Neuronal stem cell (in vitro differentiated cells): ENCODE data around the gene CYRIA.

Experiments
- DNase-seq: peaks from one replicate; pipeline ENCODE4 v3.0.0-alpha.2; 2013; ENCODE audit warnings: low spot score
- H2AFZ ChIP-seq: one replicate; pipeline ENCODE4 v1.6.1; 2013; ENCODE audit warnings: mild to moderate bottlenecking, low read length, inconsistent platforms
- H2AK5ac ChIP-seq: 2 replicates; pipeline ENCODE4 v1.6.1; 2013; ENCODE audit warnings: low read depth, mild to moderate bottlenecking, inconsistent platforms, low read length, moderate library complexity, mixed read lengths
- H2BK120ac ChIP-seq: 2 replicates; pipeline ENCODE4 v1.6.1; 2013; ENCODE audit warnings: low read depth, mild to moderate bottlenecking, inconsistent platforms, low read length, moderate library complexity, mixed read lengths
- H2BK12ac ChIP-seq: one replicate; pipeline ENCODE4 v1.6.1; 2013; ENCODE audit warnings: low read length, inconsistent platforms
- H2BK15ac ChIP-seq: 2 replicates; pipeline ENCODE4 v1.6.1; 2013; ENCODE audit warnings: mild to moderate bottlenecking, low read length, inconsistent platforms, mixed read lengths
- H2BK5ac ChIP-seq: one replicate; pipeline ENCODE4 v1.6.1; 2013; ENCODE audit warnings: inconsistent platforms, mild to moderate bottlenecking, low read length, moderate library complexity
- H3K14ac ChIP-seq: one replicate; pipeline ENCODE4 v1.6.1; 2013; ENCODE audit warnings: low read length, inconsistent platforms
- H3K18ac ChIP-seq: 2 replicates; pipeline ENCODE4 v1.6.1; 2013; ENCODE audit warnings: low read length, inconsistent platforms
- H3K23ac ChIP-seq: 2 replicates; pipeline ENCODE4 v1.6.1; 2013; ENCODE audit warnings: low read depth, mild to moderate bottlenecking, mixed read lengths, low read length, inconsistent platforms; ENCODE audit not compliant: poor library complexity
- H3K27ac ChIP-seq: replicated peaks from 3 replicates; pipeline ENCODE4 v1.5.1; 2013; ENCODE audit warnings: low read length, inconsistent platforms
- H3K27me3 ChIP-seq, 3 experiments: 2 replicates each; pipeline ENCODE4 v1.6.1; 2013; ENCODE audit warnings: low read length in 3 of 3, mild to moderate bottlenecking in 2 of 3, inconsistent platforms in 1 of 3, low read depth in 1 of 3, mixed read lengths in 1 of 3, moderate library complexity in 1 of 3; ENCODE audit not compliant: control insufficient read depth in 3 of 3, insufficient read depth in 3 of 3
- H3K36me3 ChIP-seq, 2 donors: replicated peaks in 1 of 2; 2 replicates each; pipeline ENCODE4 v1.6.1; 2013; ENCODE audit warnings: low read length in 2 of 2; ENCODE audit not compliant: control insufficient read depth in 2 of 2, insufficient read depth in 2 of 2
- H3K4ac ChIP-seq: 2 replicates; pipeline ENCODE4 v1.6.1; 2013; ENCODE audit warnings: inconsistent platforms, mild to moderate bottlenecking, low read length, moderate library complexity
- H3K4me1 ChIP-seq, 2 donors: 1 replicate in 1 of 2; 2 replicates in 1 of 2; pipeline ENCODE4 v1.6.1; 2013; ENCODE audit warnings: low read length in 2 of 2, low read depth in 1 of 2; ENCODE audit not compliant: control insufficient read depth in 2 of 2, insufficient read depth in 1 of 2
- H3K4me2 ChIP-seq: one replicate; pipeline ENCODE4 v1.6.1; 2013; ENCODE audit warnings: mild to moderate bottlenecking, low read length, inconsistent platforms; ENCODE audit not compliant: insufficient read depth, poor library complexity, severe bottlenecking
- H3K4me3 ChIP-seq, 2 donors: 2 replicates each; pipeline ENCODE4 v1.5.1; 2013; ENCODE audit warnings: low read length in 2 of 2, mild to moderate bottlenecking in 2 of 2, inconsistent platforms in 1 of 2, moderate library complexity in 1 of 2
- H3K79me1 ChIP-seq: one replicate; pipeline ENCODE4 v1.6.1; 2013; ENCODE audit warnings: low read depth, mild to moderate bottlenecking, inconsistent platforms, low read length, moderate library complexity
- H3K9ac ChIP-seq: one replicate; pipeline ENCODE4 v1.6.1; 2013; ENCODE audit warnings: mild to moderate bottlenecking, low read depth, low read length, inconsistent platforms; ENCODE audit not compliant: poor library complexity
- H3K9me3 ChIP-seq, 2 donors: replicated peaks in 1 of 2; 2 replicates each; pipeline versions ENCODE3 to v1.6.1; 2013; ENCODE audit warnings: low read length in 2 of 2, mild to moderate bottlenecking in 2 of 2, inconsistent platforms in 1 of 2, low read depth in 1 of 2, mixed read lengths in 1 of 2, moderate library complexity in 1 of 2; ENCODE audit not compliant: control insufficient read depth in 2 of 2, insufficient read depth in 1 of 2
- H4K8ac ChIP-seq: one replicate; pipeline ENCODE4 v1.6.1; 2013; ENCODE audit warnings: low read depth, mild to moderate bottlenecking, inconsistent platforms, low read length, moderate library complexity
- H4K91ac ChIP-seq: one replicate; pipeline ENCODE4 v1.6.1; 2013; ENCODE audit warnings: low read length, low read depth, mild to moderate bottlenecking, inconsistent platforms; ENCODE audit not compliant: poor library complexity
- WGBS, 2 donors: extraction: QIAGEN DNeasy Blood & Tissue Kit; methylation state at CpG; one replicate each; pipeline ENCODE4 v1.1.7; 2013; ENCODE audit warnings: missing lambda C conversion rate in 2 of 2, mixed read lengths in 1 of 2; ENCODE audit not compliant: insufficient read length in 2 of 2, insufficient replicate concordance in 1 of 2; ENCODE audit errors: extremely low coverage in 2 of 2; 5-methylcytosine and 5-hydroxymethylcytosine counted together

The CYRIA gene

GRCh38 chr2:16680304-16680703, 14.7 kb upstream of the CYRIA start:
- Histone ChIP-seq H3K9ac (no peak overlapping the region), H2AFZ (no peak overlapping the region), H3K27ac (no peak overlapping the region), H3K4me1 (peaks cover 0 to 5% of the 10 kb centered on the region in 2 donors), H3K9me3 (peaks cover 2 to 7% of the 10 kb centered on the region in 2 donors), H3K4me3 (no peak overlapping the region), H3K18ac (no peak overlapping the region), H3K23ac (no peak overlapping the region), H3K27me3 (peaks cover 0 to 6% (median 0%) of the 10 kb centered on the region in 3 experiments), H2BK5ac (no peak overlapping the region), H3K4me2 (no peak overlapping the region), H2BK12ac (no peak overlapping the region), H4K8ac (no peak overlapping the region), H3K36me3 (no peaks in the 10 kb centered on the region), H4K91ac (no peak overlapping the region), H2BK15ac (no peak overlapping the region), H2AK5ac (no peak overlapping the region), H3K14ac (no peak overlapping the region), H3K79me1 (no peaks in the 10 kb centered on the region), H2BK120ac (no peak overlapping the region), H3K4ac (no peak overlapping the region)
- no peak for DNase-seq
- WGBS, 2 donors, result no CpG with 5 or more reads among the region's 1 CpG

GRCh38 chr2:16678964-16679363, 13.3 kb upstream of the CYRIA start:
- Histone ChIP-seq H3K4me2 (no peak overlapping the region), H3K79me1 (no peaks in the 10 kb centered on the region), H3K9me3 (peaks cover 2 to 7% of the 10 kb centered on the region in 2 donors), H3K23ac (no peak overlapping the region), H3K4ac (no peak overlapping the region), H2BK15ac (no peak overlapping the region), H2BK12ac (no peak overlapping the region), H4K91ac (no peak overlapping the region), H3K4me1 (peaks cover 0 to 4% of the 10 kb centered on the region in 2 donors), H3K9ac (no peak overlapping the region), H2BK5ac (no peak overlapping the region), H3K14ac (no peak overlapping the region), H2BK120ac (no peak overlapping the region), H3K4me3 (no peak overlapping the region), H3K27me3 (peaks cover 0 to 5% (median 0%) of the 10 kb centered on the region in 3 experiments), H3K27ac (no peak overlapping the region), H3K18ac (no peak overlapping the region), H4K8ac (no peak overlapping the region), H2AK5ac (no peak overlapping the region), H2AFZ (no peak overlapping the region), H3K36me3 (no peaks in the 10 kb centered on the region)
- WGBS, 2 donors, result no CpG with 5 or more reads among the region's 4 CpGs
- no peak for DNase-seq

- H3K23ac ChIP-seq, result no peak overlapping the region
- H3K9ac ChIP-seq, result no peak overlapping the region
- peaks cover 2 to 7% of the 10 kb centered on the region in 2 donors for H3K9me3 ChIP-seq
- no peaks in the 10 kb centered on the region for H3K27me3 ChIP-seq
- no peak overlapping the region for H2BK12ac ChIP-seq
- H2AFZ ChIP-seq, result no peak overlapping the region
- no peak overlapping the region for H3K4me2 ChIP-seq
- WGBS, 2 donors, result no CpG with 5 or more reads among the region's 1 CpG
- H3K18ac ChIP-seq, result no peak overlapping the region
- no peaks in the 10 kb centered on the region for H3K79me1 ChIP-seq
- H2AK5ac ChIP-seq, result no peak overlapping the region
- no peak overlapping the region for H3K14ac ChIP-seq
- no peak for DNase-seq
- H3K36me3 ChIP-seq, result no peaks in the 10 kb centered on the region
- no peak overlapping the region for H2BK120ac ChIP-seq
- H2BK15ac ChIP-seq, result no peak overlapping the region
- no peak overlapping the region for H3K4ac ChIP-seq
- H4K91ac ChIP-seq, result no peak overlapping the region
- H4K8ac ChIP-seq, result no peak overlapping the region
- no peak overlapping the region for H3K4me3 ChIP-seq
- no peak overlapping the region for H3K27ac ChIP-seq
- no peak overlapping the region for H2BK5ac ChIP-seq
- H3K4me1 ChIP-seq, result no peaks in the 10 kb centered on the region
Observed at GRCh38 chr2:16677875-16678274, 12.2 kb upstream of the CYRIA start.

GRCh38 chr2:16675781-16676180, 10.1 kb upstream of the CYRIA start:
- Histone ChIP-seq H2BK120ac (no peak overlapping the region), H2BK12ac (no peak overlapping the region), H2AFZ (no peak overlapping the region), H3K4me3 (no peak overlapping the region), H2AK5ac (no peak overlapping the region), H3K36me3 (no peaks in the 10 kb centered on the region), H2BK5ac (no peak overlapping the region), H2BK15ac (no peak overlapping the region), H3K4me1 (no peaks in the 10 kb centered on the region), H3K18ac (no peak overlapping the region), H3K14ac (no peak overlapping the region), H3K9me3 (peaks cover 0 to 7% of the 10 kb centered on the region in 2 donors), H3K4me2 (no peak overlapping the region), H3K9ac (no peak overlapping the region), H3K79me1 (no peaks in the 10 kb centered on the region), H3K27me3 (no peaks in the 10 kb centered on the region), H3K23ac (no peak overlapping the region), H4K91ac (no peak overlapping the region), H3K27ac (no peak overlapping the region), H3K4ac (no peak overlapping the region), H4K8ac (no peak overlapping the region)
- WGBS, 2 donors, result no CpG with 5 or more reads among the region's 3 CpGs
- DNase-seq, result no peak
